Natural killer cell treated with Interleukin-12 subunit alpha and Interleukin-12 subunit beta and Interleukin-15 and Interleukin-18, amount 100 ng/mL, for 72 hours (primary cell): ENCODE results near the gene FBXL20. TPM values are rescaled to one million over a fixed set of nuclear protein-coding genes. Genes with fewer than 3 reads are reported as not detected.

ENCODE experiments used
- ATAC-seq, 2 donors: fragments of 150-1000 bp; cut with Tn5 transposase in 1 of 2; sonication (Bioruptor Pico), chemical (Tn5 transposase) in 1 of 2; 2 replicates each; pipeline ENCODE4 v1.10.0; 2021
- DNase-seq: peaks from one replicate; pipeline ENCODE4 v3.0.0; 2022; ENCODE audit warnings: low spot score
- H3K27ac Mint-ChIP-seq, 2 donors: 1 replicate in 1 of 2; 2 replicates in 1 of 2; pipeline ENCODE4 v1.8.0; 2022; ENCODE audit warnings: mixed read lengths in 2 of 2, mild to moderate bottlenecking in 1 of 2, moderate library complexity in 1 of 2
- H3K27me3 Mint-ChIP-seq, 2 donors: 1 replicate in 1 of 2; 2 replicates in 1 of 2; pipeline ENCODE4 v1.8.0; 2022; ENCODE audit warnings: mixed read lengths in 2 of 2
- H3K36me3 Mint-ChIP-seq: one replicate; pipeline ENCODE4 v1.8.0; 2022; ENCODE audit warnings: mixed read lengths
- H3K4me1 Mint-ChIP-seq, 2 donors: 1 replicate in 1 of 2; 2 replicates in 1 of 2; pipeline ENCODE4 v1.8.0; 2022; ENCODE audit warnings: low read depth in 2 of 2, mixed read lengths in 2 of 2, mild to moderate bottlenecking in 1 of 2
- H3K4me3 Mint-ChIP-seq: one replicate; pipeline ENCODE4 v1.8.0; 2022; ENCODE audit warnings: mixed read lengths
- H3K9me3 Mint-ChIP-seq: 2 replicates; pipeline ENCODE4 v1.8.0; 2022; ENCODE audit warnings: mixed read lengths
- total RNA-seq, 2 donors: library from RNA; stranded (reverse); gene quantifications; one replicate each; pipeline ENCODE4 v1.2.3, GENCODE V29; 2022

FBXL20 gene
- total RNA-seq, 2 donors from 2014 or later: 14.4 to 18.3 TPM

- Mint-ChIP-seq H3K4me3 (no peak overlapping the region), H3K9me3 (no peaks in the 10 kb centered on the region), H3K36me3 (no peaks in the 10 kb centered on the region), H3K27ac (no peak overlapping the region), H3K4me1 (peaks cover 0 to 2% of the 10 kb centered on the region in 2 donors), H3K27me3 (peaks cover 23 to 24% of the 10 kb centered on the region in 2 donors)
- no peak for DNase-seq
- no peak for ATAC-seq
Measured at GRCh38 chr17:39218906-39219305, 182.5 kb downstream of the FBXL20 start.

DNA sequence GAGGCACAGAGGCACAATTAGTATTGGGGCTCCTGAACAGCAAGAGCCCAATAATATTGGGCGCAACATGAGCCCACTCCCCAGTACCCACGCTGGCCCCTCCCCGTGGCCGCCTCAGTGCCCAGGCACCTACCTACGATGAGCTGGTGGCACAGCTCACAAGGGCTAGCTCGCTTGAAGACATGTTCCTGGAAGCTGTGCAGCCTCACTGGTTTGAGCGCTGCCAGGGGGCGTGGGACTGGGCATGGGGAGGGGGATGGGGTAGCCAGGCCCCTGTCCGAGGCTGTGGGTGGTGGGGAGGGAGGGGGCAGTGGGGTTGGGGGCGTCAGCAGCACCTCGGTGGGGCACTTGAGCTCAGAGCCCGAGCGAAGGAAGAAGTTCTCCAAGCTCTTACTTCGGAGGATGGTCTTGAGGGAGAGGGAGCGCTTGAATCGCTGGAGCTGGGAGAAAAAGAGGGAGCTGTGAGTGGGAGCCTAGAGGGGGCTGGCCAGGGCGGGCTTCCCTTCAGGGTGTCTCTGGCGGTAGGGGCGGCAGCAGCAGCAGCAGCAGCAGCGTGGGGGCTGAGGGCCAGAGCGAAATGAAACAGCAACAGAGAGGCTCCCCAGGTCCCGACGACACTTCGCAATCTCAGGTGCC is 183.6 kb downstream of the FBXL20 start:
- Mint-ChIP-seq H3K9me3 (no peaks in the 10 kb centered on the region), H3K4me1 (no peaks in the 10 kb centered on the region), H3K36me3 (no peaks in the 10 kb centered on the region), H3K27me3 (peaks cover 21% of the 10 kb centered on the region in 2 donors), H3K4me3 (no peak overlapping the region), H3K27ac (no peak overlapping the region)
- ATAC-seq (no peak), DNase-seq (no peak)

DNA sequence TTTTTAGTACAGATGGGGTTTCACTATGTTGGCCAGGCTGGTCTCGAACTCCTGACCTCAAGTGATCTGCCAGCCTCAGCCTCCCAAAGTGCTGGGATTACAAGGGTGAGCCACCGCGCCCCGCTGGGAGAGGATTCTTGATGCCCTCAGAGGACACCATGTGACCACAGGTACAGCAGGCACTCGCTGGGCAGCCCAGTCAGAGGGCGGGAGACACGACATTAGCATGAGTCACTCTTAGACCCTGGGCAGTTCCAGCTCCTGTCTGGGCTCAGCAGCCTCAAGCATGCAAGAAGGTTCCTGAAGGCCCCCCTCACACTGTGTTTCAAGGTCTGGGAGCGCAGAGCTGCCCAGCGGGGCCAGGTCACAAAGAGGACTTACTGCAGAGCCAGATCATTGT is 187.6 kb downstream of the FBXL20 start:
- Mint-ChIP-seq H3K9me3 (no peaks in the 10 kb centered on the region), H3K27me3 (peaks cover 9 to 14% of the 10 kb centered on the region in 2 donors), H3K27ac (no peak overlapping the region), H3K36me3 (no peaks in the 10 kb centered on the region), H3K4me3 (no peak overlapping the region), H3K4me1 (no peaks in the 10 kb centered on the region)
- ATAC-seq (no peak), DNase-seq (no peak)

DNA sequence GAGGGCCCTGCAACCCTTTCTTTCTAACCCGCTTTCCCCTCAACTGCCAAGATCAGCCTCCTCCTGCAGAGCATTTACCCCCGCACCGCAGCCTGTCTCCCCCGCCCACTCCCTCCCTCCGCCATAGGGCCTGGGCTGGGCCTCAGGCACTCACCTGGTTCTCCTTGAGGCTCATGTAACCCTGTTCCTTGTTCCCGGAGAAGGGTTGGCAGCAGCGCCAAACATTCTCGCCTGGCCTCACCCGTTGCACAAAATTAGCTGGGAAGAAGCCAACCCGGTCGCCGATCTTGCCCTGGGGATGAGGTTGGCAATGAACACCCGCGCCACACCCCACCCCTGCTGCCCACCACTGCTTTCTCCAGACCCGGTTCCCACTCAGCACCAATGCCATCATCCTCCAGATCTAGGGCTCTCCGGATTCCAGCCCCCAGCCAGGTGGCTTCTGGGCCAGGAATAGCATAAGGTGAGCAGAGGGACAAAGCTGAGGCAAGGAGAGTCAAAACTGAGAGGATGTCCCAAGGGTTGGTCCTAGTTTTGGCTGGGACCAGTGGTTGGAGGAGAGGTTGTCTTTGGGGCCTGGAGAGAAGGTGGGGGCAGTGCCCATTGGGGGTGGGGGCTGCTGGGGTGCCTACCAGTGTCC is 188.5 kb downstream of the FBXL20 start:
- no peak for ATAC-seq
- no peak for DNase-seq
- no peaks in the 10 kb centered on the region for H3K9me3 Mint-ChIP-seq
- no peaks in the 10 kb centered on the region for H3K4me1 Mint-ChIP-seq
- no peak overlapping the region for H3K4me3 Mint-ChIP-seq
- peaks cover 9 to 12% of the 10 kb centered on the region in 2 donors for H3K27me3 Mint-ChIP-seq
- H3K27ac Mint-ChIP-seq: no peak overlapping the region
- no peaks in the 10 kb centered on the region for H3K36me3 Mint-ChIP-seq

DNA sequence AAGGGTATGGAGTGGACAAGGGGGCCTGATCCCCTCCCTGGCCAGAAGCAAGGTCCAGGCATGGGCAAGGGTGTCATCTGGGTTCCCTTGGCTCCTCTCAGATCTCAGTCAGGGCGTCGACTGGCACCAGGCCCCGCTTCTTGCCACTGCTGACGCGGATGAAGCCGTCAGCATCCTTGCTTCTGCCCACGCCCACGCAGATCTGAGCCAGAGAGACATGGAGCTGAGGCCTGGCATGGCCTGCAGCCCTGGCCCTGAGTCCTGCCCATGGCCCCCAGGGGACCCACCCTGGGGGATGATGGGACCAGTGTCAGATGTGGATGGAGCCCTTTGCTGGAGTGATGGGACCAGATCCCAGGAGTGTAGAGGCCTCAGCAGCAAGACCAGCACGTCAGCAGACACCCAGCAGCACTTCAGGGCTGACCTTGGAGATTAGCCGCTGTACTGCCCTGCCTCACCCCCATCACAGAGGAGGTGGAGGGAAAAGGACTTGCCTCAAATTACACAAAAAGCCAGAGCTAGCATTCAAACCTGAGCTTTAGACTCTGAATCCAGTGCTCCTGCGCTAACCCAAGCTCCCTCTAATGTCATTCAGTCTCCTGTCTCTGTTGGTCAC is 189.1 kb downstream of the FBXL20 start:
- peaks cover 9 to 12% of the 10 kb centered on the region in 2 donors for H3K27me3 Mint-ChIP-seq
- H3K4me1 Mint-ChIP-seq: no peaks in the 10 kb centered on the region
- no peaks in the 10 kb centered on the region for H3K9me3 Mint-ChIP-seq

GRCh38 chr17:39210093-39210434 is 191.4 kb downstream of the FBXL20 start:
- no peaks in the 10 kb centered on the region for H3K9me3 Mint-ChIP-seq
- H3K36me3 Mint-ChIP-seq: peaks cover under 1% of the 10 kb centered on the region
- H3K4me1 Mint-ChIP-seq: no peaks in the 10 kb centered on the region
- H3K27ac Mint-ChIP-seq: no peak overlapping the region
- H3K27me3 Mint-ChIP-seq: no peaks in the 10 kb centered on the region
- ATAC-seq (no peak), DNase-seq (no peak)
- H3K4me3 Mint-ChIP-seq: no peak overlapping the region

More for the DNA sequence above, 189.1 kb downstream of the FBXL20 start:
- no peak for ATAC-seq
- no peaks in the 10 kb centered on the region for H3K36me3 Mint-ChIP-seq
- H3K4me3 Mint-ChIP-seq: no peak overlapping the region
- no peak overlapping the region for H3K27ac Mint-ChIP-seq
- DNase-seq: no peak

- no peaks in the 10 kb centered on the region for H3K27me3 Mint-ChIP-seq
Measured at GRCh38 chr17:39209317-39210092, 191.9 kb downstream of the FBXL20 start.

DNA sequence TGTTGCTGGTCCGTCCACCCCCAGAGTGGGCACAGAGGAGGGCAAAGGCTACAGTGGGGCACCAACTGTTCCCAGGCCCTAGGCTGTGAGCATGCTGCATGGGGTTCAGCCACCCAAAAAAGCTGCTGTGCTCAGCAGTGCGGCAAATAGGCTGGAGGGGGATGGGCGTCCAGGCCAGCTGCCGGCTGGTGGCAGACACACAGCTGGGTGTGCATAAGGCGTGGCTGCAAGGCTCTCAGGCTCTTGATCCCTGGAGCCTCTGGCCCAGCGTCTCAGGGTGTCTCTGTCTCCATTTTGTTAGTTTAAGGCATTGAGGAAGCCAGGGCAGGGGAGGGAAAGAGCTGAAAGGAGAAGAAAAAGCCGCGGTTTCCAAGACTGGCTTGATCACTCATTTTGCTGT is 192.5 kb downstream of the FBXL20 start:
- peak overlapping the region; percentile 20 for H3K4me3 Mint-ChIP-seq
- ATAC-seq (no peak), DNase-seq (no peak)
- H3K9me3 Mint-ChIP-seq: no peaks in the 10 kb centered on the region
- H3K27me3 Mint-ChIP-seq: no peaks in the 10 kb centered on the region
- no peak overlapping the region for H3K27ac Mint-ChIP-seq
- H3K36me3 Mint-ChIP-seq: peaks cover 11% of the 10 kb centered on the region
- H3K4me1 Mint-ChIP-seq: peaks cover 0 to 2% of the 10 kb centered on the region in 2 donors

More at GRCh38 chr17:39209317-39210092, 191.9 kb downstream of the FBXL20 start:
- Mint-ChIP-seq H3K27ac (no peak overlapping the region), H3K4me1 (no peaks in the 10 kb centered on the region), H3K36me3 (peaks cover 6% of the 10 kb centered on the region), H3K9me3 (no peaks in the 10 kb centered on the region), H3K4me3 (peak overlapping the region; percentile 20)
- ATAC-seq: peak; percentile 75 to 76
- no peak for DNase-seq

DNA sequence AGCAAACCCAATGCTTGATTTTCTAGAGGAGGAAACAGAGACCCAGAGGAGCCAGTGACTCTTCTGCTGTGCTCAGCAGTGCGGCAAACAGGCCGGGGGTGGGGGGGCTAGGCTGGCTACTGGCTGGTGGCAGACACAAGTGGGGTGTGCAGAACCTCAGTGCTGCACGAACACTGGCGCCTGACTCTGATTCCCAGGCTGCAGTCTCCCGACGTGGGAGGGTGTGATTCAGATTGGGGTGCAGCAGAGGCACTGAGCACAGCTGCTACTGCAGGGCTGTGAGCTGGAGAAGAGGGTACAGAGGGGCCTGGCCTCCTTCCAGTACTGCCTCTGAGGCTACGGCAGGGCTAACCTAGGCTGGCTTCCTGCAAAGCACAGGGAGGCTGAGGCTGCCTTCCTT is 193.3 kb downstream of the FBXL20 start:
- ATAC-seq: no peak
- DNase-seq: no peak
- H3K9me3 Mint-ChIP-seq: no peaks in the 10 kb centered on the region
- H3K4me1 Mint-ChIP-seq: peaks cover 0 to 2% of the 10 kb centered on the region in 2 donors
- peaks cover 17% of the 10 kb centered on the region for H3K36me3 Mint-ChIP-seq
- H3K4me3 Mint-ChIP-seq: no peak overlapping the region
- H3K27ac Mint-ChIP-seq: peak overlapping the region in 1 of 2 donors; percentile 33
- H3K27me3 Mint-ChIP-seq: no peaks in the 10 kb centered on the region

DNA sequence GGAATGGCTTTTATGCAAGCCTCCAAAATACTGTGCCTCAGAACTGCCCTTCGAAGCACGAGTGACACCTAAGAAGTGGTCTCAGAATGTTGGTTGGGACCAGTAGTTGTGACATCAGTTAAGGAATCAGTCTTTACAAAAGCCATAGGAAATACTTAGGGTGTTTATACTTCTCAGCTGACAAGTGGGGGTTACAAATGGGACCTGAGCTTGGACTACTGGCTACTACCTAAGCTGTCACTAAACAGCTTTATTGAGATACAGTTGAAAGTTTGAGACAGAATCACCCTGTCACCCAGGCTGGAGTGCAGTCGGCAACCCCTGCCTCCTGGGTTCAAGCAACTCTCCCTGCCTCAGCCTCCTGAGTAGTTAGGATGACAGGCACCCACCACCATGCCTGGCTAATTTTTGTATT is 196.3 kb downstream of the FBXL20 start:
- Mint-ChIP-seq H3K27me3 (no peaks in the 10 kb centered on the region), H3K36me3 (peaks cover 38% of the 10 kb centered on the region), H3K27ac (peak overlapping the region; percentile 31 to 57), H3K4me1 (peaks cover 21 to 23% of the 10 kb centered on the region in 2 donors), H3K4me3 (no peak overlapping the region), H3K9me3 (no peaks in the 10 kb centered on the region)
- no peak for ATAC-seq
- DNase-seq: no peak

- Mint-ChIP-seq H3K4me1 (peaks cover 30 to 32% of the 10 kb centered on the region in 2 donors), H3K4me3 (no peak overlapping the region), H3K27ac (peak overlapping the region; percentile 31 to 57), H3K9me3 (no peaks in the 10 kb centered on the region), H3K27me3 (no peaks in the 10 kb centered on the region), H3K36me3 (peaks cover 38% of the 10 kb centered on the region)
- no peak for DNase-seq
- ATAC-seq: no peak
Measured at GRCh38 chr17:39204245-39204644, 197.2 kb downstream of the FBXL20 start.
